Choroid plexus epithelial cell (primary cell): ENCODE data around the gene CCR2.

ENCODE experiments used
- DNase-seq: peaks from one replicate; pipeline ENCODE4 v3.0.0-alpha.2; 2010; ENCODE audit warnings: low read depth
- H3K4me3 ChIP-seq: 2 replicates; pipeline ENCODE4 v1.5.1; 2011; ENCODE audit warnings: low read depth, mild to moderate bottlenecking, control low read depth, low read length, moderate library complexity
- TF ChIP-seq, protein P1 (sequence below): conservative IDR thresholded peaks from 2 replicates; pipeline ENCODE4 v1.5.1; 2011; ENCODE audit warnings: low read depth, mild to moderate bottlenecking, control low read depth, inconsistent platforms, low read length, moderate library complexity

The CCR2 gene

GRCh38 chr3:46397111-46397510 is 43.2 kb downstream of the CCR2 start:
- DNase-seq = no peak
- TF ChIP-seq, protein P1, sequence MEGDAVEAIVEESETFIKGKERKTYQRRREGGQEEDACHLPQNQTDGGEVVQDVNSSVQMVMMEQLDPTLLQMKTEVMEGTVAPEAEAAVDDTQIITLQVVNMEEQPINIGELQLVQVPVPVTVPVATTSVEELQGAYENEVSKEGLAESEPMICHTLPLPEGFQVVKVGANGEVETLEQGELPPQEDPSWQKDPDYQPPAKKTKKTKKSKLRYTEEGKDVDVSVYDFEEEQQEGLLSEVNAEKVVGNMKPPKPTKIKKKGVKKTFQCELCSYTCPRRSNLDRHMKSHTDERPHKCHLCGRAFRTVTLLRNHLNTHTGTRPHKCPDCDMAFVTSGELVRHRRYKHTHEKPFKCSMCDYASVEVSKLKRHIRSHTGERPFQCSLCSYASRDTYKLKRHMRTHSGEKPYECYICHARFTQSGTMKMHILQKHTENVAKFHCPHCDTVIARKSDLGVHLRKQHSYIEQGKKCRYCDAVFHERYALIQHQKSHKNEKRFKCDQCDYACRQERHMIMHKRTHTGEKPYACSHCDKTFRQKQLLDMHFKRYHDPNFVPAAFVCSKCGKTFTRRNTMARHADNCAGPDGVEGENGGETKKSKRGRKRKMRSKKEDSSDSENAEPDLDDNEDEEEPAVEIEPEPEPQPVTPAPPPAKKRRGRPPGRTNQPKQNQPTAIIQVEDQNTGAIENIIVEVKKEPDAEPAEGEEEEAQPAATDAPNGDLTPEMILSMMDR = no peak
- no peak overlapping the region for H3K4me3 ChIP-seq

DNA sequence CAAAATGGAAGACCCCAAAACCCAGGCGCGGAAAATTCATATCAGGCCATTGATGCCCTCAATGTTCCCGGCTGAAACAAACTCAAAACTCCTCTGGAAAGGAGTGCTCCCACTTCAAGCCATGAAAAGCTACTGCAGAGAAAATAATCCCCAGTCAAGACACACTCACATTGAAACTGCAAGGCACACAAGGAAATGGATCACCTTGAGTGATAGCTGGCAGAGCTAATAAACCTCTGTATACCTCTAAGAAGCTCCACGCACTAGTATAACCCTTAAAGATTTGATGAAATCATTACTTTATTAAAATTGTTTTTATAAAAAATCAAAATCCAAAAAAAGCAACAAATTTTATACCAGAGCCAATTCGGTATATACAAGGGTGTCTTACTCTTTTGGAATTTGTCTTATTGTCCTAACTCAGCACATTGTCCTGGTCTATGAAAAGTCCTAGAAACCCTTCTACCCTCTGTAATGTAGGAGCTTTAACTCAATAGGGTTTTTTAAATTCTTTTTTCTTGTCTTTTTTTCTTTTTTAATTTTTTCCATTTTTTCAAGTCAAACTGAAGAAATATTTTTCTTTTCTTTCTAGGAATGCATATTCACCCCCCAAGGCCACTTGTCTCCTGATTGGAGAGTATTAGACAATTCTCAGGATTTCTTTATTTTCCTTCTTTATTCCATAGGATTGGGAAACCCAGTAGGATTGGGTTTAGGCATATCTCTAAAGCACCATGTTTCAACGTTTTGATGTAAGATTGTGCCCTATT is 44.5 kb downstream of the CCR2 start:
- TF ChIP-seq, protein P1 = no peak
- no peak for DNase-seq
- no peak overlapping the region for H3K4me3 ChIP-seq

GRCh38 chr3:46399098-46399497 is 45.2 kb downstream of the CCR2 start:
- TF ChIP-seq, protein P1 = no peak
- no peak for DNase-seq
- no peak overlapping the region for H3K4me3 ChIP-seq

DNA sequence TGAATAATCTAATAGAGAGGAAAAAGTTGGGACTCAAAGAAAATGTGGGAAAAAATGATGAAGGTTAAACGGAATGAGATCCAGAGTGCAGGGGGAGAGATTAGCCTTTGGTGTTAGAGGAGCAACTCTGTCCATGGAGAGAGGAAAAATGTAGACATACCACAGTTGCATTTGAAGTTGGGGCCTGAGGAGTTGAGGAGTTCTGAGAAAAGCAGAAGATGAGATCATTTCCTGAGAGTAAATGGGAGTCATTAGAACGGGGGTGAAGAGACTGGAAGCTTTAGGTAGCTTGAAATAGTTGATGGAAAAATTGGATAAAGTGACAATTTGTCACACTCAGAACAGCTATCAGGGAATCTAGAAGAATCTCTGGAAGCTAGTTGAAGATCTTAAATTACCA is 45.6 kb downstream of the CCR2 start:
- TF ChIP-seq, protein P1 = no peak
- H3K4me3 ChIP-seq = no peak overlapping the region
- peak; percentile 38 for DNase-seq

- TF ChIP-seq, protein P1 = no peak
- H3K4me3 ChIP-seq = no peak overlapping the region
- peak; percentile 91 for DNase-seq
Measured at GRCh38 chr3:46400000-46400734, 46.3 kb downstream of the CCR2 start.

- no peak overlapping the region for H3K4me3 ChIP-seq
- no peak for DNase-seq
- TF ChIP-seq, protein P1 = no peak
Measured at GRCh38 chr3:46400846-46401245, 46.9 kb downstream of the CCR2 start.
